SK-N-SH (cell line): ENCODE measurements around the gene SCAI.
"Not testable (repeated sequence)": the region's sequence is repeated elsewhere in the genome, so short reads cannot be mapped to it uniquely, and the experiment has no call there.

Experiments used
- EP300 ChIP-seq, 2 experiments: IDR thresholded peaks; 2 replicates each; pipeline versions ENCODE4 v1.4.0 to v1.6.1; 2012; ENCODE audit warnings: borderline replicate concordance in 1 of 2, low read depth in 1 of 2, low read length in 1 of 2
- EZH2phosphoT487 ChIP-seq: fragments of 200-600 bp; sonication (generic); IDR thresholded peaks from 2 replicates; pipeline ENCODE4 v1.6.1; 2017; ENCODE audit warnings: low read depth, mixed run types, mild to moderate bottlenecking, antibody characterized with exemption, moderate library complexity, borderline replicate concordance
- GABPA ChIP-seq: IDR thresholded peaks from 2 replicates; pipeline ENCODE4 v1.4.0; 2012; ENCODE audit warnings: low read depth, mild to moderate bottlenecking
- JUND ChIP-seq: IDR thresholded peaks from 2 replicates; pipeline ENCODE4 v1.4.0; 2012
- NFIC ChIP-seq: IDR thresholded peaks from 2 replicates; pipeline ENCODE4 v1.4.0; 2012; ENCODE audit warnings: borderline replicate concordance
- NRF1 ChIP-seq: IDR thresholded peaks from 2 replicates; pipeline ENCODE4 v1.6.1; 2012; ENCODE audit warnings: low read depth, mild to moderate bottlenecking, low read length
- SIN3A ChIP-seq: IDR thresholded peaks from 2 replicates; pipeline ENCODE4 v1.6.1; 2012; ENCODE audit warnings: low read depth, mild to moderate bottlenecking, low read length, moderate library complexity, borderline replicate concordance
- TEAD4 ChIP-seq: IDR thresholded peaks from 2 replicates; pipeline ENCODE4 v1.4.0; 2012; ENCODE audit warnings: mild to moderate bottlenecking, borderline replicate concordance; ENCODE audit not compliant: insufficient read depth
- YY1 ChIP-seq: IDR thresholded peaks from 2 replicates; pipeline ENCODE4 v1.4.0; 2012; ENCODE audit warnings: low read depth, mild to moderate bottlenecking
- TF ChIP-seq, protein P1 (sequence below): fragments of 200-600 bp; sonication (generic); IDR thresholded peaks from 2 replicates; pipeline ENCODE4 v1.6.1; 2017; ENCODE audit warnings: antibody characterized with exemption, mild to moderate bottlenecking, moderate library complexity

DNA sequence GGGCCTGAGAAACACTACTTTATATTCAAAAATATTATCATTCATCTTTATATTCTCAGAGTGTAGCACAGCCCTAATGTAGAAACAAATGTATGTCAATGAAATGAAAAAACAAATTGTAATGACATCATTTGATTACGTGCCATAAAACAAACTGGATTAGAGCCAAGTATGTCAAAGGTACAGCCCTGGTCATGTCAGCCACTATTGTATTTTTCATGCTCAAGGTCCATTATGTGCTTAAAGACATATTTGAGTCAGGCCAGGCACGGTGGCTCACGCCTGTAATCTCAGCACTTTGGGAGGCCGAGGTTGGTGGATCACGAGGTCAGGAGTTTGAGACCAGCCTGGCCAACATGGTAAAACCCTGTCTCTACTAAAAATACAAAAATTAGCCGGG is 222.9 kb downstream of the SCAI start:
- TF ChIP-seq, protein P1, sequence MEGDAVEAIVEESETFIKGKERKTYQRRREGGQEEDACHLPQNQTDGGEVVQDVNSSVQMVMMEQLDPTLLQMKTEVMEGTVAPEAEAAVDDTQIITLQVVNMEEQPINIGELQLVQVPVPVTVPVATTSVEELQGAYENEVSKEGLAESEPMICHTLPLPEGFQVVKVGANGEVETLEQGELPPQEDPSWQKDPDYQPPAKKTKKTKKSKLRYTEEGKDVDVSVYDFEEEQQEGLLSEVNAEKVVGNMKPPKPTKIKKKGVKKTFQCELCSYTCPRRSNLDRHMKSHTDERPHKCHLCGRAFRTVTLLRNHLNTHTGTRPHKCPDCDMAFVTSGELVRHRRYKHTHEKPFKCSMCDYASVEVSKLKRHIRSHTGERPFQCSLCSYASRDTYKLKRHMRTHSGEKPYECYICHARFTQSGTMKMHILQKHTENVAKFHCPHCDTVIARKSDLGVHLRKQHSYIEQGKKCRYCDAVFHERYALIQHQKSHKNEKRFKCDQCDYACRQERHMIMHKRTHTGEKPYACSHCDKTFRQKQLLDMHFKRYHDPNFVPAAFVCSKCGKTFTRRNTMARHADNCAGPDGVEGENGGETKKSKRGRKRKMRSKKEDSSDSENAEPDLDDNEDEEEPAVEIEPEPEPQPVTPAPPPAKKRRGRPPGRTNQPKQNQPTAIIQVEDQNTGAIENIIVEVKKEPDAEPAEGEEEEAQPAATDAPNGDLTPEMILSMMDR: not testable (repeated sequence)
- not testable (repeated sequence) for TF ChIP-seq YY1; EP300 (IDR thresholded peaks at IDR 0.05; ENCODE audit: borderline replicate concordance in 1 of 2, low read depth in 1 of 2, low read length in 1 of 2); TEAD4; NRF1; SIN3A; NFIC; JUND; EZH2phosphoT487; GABPA
